Cardiac fibroblast (primary cell): ENCODE data around the gene CARD10.

Experiments used
- DNase-seq, 2 donors: peaks; one replicate each; pipeline versions ENCODE4 v3.0.0 to v3.0.0-alpha.2; 2010; ENCODE audit warnings: low read depth in 2 of 2
- H3K4me3 ChIP-seq, 2 donors: replicated peaks in 1 of 2; 1 replicate in 1 of 2; 2 replicates in 1 of 2; pipeline ENCODE4 v1.5.1; 2011; ENCODE audit warnings: low read depth in 2 of 2, low read length in 2 of 2, mild to moderate bottlenecking in 2 of 2, moderate library complexity in 1 of 2
- CTCF ChIP-seq: IDR thresholded peaks from one replicate; pipeline ENCODE4 v1.5.1; 2011; ENCODE audit warnings: low read depth, mild to moderate bottlenecking, low read length, inconsistent platforms

Gene CARD10

GRCh38 chr22:37491106-37491505, 28.1 kb downstream of the CARD10 start:
- no peak for DNase-seq
- no peak overlapping the region for H3K4me3 ChIP-seq
- no peak for TF ChIP-seq CTCF

- DNase-seq = no peak
- no peak for TF ChIP-seq CTCF
- H3K4me3 ChIP-seq = no peak overlapping the region
Observed at GRCh38 chr22:37489983-37490382, 29.2 kb downstream of the CARD10 start.

GRCh38 chr22:37488337-37489135, 30.7 kb downstream of the CARD10 start:
- no peak for DNase-seq
- no peak overlapping the region for H3K4me3 ChIP-seq
- TF ChIP-seq CTCF = no peak

- no peak for TF ChIP-seq CTCF
- no peak overlapping the region for H3K4me3 ChIP-seq
- no peak for DNase-seq
Observed at GRCh38 chr22:37487571-37487970, 31.6 kb downstream of the CARD10 start.

- H3K4me3 ChIP-seq = no peak overlapping the region
- TF ChIP-seq CTCF = no peak
- DNase-seq = no peak
Observed at GRCh38 chr22:37487129-37487528, 32.1 kb downstream of the CARD10 start.

GRCh38 chr22:37486224-37486845, 32.9 kb downstream of the CARD10 start, which contains the start of gene MFNG:
MFNG (minus strand) TSS chr22:37486384; CDS start chr22:37486177, 207 bp downstream.
- no peak for TF ChIP-seq CTCF
- H3K4me3 ChIP-seq = no peak within 1 kb of the TSS
- peak in 1 of 2 donors; percentile 31 for DNase-seq
